HG03442 (cell line): Measurements from ENCODE around the gene C1orf116.
"Not testable (repeated sequence)": the region's sequence is repeated elsewhere in the genome, so short reads cannot be mapped to it uniquely, and the experiment has no call there.

ENCODE experiments used
- ATAC-seq: cut with Tn5 transposase; IDR thresholded peaks from one replicate; pipeline ENCODE4 v1.9.1; 2021; ENCODE audit warnings: mild to moderate bottlenecking, moderate library complexity; ENCODE audit not compliant: unreplicated experiment

C1orf116 gene

DNA sequence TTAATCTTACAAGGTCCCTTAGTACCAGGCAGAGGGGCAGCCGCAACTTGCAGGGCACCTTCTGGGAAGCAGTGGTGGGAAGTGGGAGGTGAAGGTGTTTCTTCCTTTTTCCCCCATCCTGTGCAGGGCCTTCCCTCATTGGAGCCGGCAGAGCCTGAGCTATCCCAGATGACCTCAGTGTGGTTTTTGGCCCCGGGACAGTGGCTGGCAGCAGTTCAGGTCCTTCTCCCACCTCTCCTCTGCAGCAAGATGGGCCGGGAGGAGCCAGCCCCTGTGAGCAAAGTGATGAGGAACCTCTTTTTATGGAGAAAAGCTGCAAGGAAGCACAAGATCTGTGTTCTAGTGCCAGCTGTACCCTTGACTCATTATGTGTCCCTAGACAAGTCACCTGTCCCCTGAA, 27.3 kb upstream of the C1orf116 start:
- ATAC-seq: no peak

DNA sequence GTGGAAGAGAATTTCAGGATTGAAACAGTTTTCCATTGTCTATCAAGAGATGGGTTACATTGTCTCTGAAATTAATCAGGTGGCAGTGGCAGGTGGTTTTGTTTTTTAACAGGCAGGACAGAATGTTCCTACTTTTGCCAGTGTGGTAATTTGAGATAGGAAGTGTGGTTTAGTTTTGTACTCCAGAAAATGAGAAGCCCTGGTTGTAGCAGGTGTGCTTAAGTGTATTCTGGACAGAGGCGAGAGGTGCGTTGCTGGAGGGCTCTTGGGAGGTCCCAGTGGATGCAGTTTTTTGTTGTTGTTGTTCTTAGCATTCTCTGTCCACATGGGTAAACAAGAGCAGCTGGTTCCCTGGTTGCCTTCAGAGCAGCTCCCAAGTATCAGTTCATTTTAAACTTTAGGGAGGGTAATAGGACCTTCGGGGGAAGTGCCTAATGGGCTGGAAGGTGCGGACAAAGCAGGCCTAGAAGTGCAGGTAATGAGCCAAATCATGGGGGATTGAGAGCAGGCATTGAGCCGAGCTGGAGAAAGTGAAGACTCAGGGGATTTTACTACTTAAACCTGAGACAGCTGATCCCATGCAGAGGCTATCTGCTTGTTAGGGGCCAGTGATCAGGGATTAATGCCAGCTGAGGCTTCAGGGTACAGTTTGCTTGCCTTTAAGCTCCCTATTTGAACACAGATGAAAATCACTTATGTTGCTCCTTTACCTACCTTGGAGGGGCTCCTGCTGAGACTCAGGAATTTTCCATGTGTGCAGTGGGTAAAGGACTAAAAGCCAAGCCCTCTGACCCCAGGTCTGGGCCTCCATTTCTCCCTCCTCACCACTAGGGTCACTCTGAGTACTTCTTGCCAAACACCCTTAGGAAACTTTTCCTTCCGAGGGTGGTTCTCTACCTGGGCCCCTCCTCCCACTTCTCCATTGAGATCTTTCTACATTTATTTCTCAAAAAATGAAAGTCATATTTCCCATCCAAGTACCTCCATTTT, 26.6 kb upstream of the C1orf116 start:
- ATAC-seq: no peak

DNA sequence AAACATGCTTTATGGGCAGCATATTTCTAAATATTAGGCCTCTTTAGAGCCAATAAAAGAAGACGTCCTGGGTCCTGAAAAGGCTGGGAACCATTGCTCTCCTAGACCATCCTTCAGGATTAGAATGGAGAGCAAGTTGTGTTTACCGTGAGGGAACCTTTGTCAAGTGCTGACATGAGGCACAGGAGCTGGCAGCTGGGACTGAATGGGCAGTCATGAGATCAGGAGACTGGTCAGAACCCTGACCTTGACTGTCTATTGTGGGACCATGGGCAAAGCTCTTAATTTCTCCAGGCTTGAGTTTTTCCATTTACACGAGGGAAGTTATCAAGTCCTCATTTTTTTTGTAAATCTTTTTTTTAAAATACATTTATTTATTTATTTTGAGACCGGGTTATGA, 25.7 kb upstream of the C1orf116 start:
- ATAC-seq: no peak

DNA sequence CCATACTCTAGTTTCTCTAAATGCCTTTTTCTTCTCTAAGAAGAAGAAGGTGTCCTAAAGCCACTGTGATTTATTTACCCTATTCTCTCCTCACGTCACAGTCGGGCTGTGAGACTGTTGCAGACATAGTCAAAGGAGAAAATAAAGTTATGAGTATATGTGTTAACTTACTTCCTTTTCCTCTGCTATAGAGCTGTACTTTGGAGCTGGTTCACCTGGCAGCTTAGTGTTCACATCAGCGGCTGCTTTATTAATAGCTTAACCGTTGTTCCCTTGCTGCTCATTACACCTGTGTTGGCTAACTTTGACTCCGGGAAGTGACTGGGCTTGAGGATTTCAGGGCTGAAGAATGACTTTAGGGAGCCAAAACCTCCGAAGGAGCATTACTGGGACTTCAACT, 24.1 kb upstream of the C1orf116 start:
- ATAC-seq: no peak

DNA sequence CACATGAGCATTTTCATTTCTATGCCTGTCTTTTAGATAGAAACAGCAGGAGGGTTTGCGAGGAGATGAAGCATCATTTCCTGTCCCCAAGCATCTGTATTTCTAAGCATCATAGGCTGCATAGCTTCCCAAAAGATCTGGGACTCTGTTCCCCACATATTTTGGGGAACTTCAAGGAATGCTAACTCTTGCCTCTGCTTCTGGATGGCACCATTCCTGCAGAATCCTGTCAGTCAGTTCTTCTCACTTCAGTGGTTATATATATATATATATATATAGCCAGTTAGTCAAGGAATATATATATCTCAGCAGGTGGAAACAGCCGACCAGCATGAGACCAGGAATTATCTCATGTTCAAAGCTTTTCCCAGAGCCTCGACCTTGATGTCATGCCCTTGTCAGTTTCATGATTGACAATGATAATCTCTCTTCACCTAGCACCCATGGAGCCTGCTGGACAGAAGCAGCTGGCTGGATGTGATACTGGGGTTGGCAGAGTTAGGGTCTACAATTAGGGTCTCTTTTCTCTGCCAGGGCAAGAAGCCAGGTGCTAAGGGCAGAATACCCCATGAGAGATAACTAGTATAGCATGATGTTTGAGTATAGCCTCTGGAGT, 22.9 kb upstream of the C1orf116 start:
- ATAC-seq: no peak

DNA sequence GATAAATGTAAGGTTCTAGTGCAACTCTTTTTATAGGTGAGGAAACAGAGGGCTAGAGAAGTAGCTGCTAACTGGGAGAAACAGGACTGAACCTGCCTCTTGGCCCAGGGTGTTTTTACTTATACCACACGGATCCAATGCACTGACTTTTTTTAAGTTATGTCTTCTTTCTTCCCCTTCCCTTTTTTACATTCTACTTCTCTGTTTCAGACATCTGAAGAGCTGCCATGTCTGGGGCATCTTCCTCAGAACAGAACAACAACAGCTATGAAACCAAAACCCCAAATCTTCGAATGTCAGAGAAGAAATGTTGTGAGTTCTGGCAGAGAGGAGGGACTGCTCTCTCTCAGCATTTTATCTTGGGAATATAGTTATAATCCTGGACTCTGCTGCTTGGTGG, 21.9 kb upstream of the C1orf116 start:
- ATAC-seq: no peak

DNA sequence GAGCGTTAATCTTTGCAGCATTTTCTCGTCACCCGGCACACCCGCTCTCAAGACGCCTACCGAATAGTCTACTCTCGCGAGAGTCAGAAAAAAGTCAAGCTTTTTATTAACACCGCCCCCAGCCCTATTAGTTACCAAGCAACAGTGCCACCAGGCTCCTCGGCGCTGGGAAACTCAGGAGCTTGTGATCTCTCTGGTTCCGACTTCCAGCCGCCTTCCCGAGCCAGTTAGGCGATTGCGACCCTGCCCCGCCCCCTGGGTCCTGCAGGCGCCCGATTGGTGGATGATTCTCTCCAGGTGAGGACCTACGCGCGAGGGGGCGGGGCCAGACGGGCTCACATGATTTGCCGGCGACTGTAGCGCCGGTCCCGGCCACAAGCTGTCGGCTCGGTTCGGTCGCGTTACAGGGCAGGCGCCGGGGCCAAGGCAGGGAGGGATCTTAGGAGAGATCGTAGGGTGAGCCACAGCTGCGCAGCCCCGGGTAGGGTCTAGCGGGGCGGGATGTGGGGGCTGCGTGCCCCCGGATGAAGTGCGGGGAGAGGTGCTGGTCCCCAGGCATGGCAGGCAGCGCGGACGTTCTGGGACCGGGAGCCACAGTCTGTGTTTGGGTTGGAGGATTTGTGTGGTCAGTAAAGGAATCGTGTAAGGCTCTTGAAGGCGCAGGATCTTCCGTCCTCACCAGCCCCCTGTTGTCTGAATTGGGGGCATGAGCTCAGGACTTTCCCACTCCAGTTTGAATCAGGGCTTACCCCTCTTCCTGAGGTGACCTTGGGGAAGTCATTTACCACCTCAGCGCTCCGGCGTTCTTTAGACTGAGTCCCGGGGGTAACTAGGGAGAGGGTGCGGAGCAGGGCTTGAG, 20.6 kb upstream of the C1orf116 start, which contains the start of gene PFKFB2:
PFKFB2 (plus strand) TSS at position 365 of the 859 bp plus-strand sequence. CDS start 1,443 bp downstream, outside the sequence.
- peak; percentile 71 for ATAC-seq

DNA sequence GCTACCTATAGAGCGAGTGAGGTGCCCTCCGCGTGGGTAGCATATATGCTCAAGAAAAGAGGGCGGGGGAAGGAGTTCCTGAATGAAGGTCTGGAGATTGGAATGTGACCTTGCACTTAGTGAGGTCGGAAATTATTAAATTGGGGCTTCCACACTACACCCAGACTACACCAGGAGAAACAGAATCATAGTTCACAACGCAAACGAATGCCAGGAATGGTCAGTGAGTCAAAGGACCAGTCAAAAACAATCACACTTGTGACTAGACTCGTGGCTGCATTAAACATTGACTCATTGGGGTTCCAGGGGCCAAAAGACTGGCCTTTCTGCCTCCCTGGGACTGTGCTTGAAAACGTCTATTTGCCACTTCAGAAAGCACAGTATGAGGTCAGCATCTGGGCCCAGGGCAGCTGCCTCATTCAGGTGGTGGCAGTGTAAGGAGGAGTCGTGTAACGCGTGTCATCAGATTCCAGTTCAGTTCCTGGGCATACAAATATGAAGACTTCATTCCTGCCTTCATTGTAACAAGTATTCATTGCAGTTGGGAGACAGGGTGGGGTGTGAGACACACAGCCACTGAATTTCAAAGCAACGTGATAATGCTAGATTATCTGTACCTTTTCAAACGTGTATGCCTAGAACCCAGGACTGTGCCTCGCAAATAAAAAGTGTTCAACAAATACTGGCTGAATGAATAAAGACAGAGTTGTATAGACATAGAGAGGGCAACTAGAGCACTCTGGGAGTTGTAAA, 18.8 kb upstream of the C1orf116 start, which contains the start of gene YOD1:
YOD1 (minus strand) TSS at position 18 of the 753 bp plus-strand sequence. CDS start 178 bp downstream, outside the sequence.
- ATAC-seq: no peak

DNA sequence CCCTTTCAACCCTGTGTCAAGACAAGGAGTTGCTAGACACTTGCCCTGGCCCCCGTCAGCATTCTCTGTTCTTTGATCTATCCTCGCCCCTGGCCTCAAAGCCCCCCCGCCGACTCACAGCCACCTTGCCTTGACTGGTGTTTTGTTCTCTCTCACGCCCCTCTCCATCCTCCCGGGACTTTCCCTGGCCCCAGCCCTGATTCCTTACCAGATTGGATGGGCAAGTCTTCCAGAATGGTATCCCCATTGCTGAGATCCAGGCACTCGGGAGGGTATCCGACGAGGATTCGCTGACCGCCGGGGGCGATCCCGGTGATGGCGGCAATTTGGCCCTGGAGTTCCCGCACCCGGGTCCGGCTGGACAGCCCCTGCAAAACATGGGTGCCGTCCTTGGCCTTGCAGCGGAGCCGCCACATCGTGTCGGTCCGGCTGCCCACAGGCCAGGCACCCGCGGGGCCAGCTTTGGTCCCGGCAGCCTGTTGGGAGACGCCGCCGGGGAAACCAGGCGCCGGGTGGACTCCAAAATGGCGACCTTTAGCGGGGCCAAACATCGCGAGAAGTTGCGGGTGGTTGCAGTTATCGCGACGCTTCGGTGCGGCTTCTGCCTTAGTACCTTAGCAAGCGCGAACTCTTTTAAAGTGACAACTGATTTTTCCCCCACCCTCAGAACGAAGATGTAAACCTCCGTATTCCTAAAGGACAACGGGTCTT, 18.1 kb upstream of the C1orf116 start:
- peak; percentile 40 for ATAC-seq

DNA sequence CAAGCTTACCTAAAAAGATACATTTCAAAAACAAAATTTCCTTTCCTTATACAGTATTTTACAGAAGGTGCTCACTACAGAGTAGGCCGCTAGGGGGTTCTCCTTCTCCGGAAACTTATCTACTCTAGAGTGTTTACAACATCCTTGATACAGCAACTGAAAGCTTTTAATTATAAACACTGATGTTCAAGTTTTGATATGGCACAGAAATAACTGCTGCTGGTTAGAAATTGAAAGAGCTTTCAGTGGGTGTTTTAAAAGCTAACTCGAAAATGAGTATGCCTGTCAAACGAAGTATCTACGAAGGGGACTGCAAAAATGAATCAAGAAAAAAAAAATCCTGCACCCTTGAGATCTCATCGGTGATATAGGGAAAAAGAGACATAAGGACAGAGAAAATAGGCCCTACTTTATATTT, 17.4 kb upstream of the C1orf116 start:
- ATAC-seq: no peak

DNA sequence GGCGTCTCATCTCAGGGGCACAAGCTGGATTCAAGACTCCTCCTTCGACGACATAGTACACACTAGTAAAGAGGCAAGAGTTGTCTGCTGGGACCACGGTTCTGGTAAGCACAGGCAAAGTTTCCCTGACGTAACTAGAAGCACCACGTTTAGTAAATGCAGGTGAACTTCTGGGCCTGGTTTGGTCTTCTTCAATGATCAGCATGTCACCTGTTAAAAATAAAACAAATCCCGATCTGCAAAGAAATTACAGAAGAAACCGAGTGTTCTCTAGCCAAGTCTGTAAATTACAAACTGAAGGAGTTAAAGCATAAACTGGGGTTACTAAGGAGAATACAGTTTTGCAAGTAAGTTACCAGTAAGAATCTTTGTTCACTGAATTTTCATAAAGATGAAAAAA, 17.0 kb upstream of the C1orf116 start:
- no peak for ATAC-seq

DNA sequence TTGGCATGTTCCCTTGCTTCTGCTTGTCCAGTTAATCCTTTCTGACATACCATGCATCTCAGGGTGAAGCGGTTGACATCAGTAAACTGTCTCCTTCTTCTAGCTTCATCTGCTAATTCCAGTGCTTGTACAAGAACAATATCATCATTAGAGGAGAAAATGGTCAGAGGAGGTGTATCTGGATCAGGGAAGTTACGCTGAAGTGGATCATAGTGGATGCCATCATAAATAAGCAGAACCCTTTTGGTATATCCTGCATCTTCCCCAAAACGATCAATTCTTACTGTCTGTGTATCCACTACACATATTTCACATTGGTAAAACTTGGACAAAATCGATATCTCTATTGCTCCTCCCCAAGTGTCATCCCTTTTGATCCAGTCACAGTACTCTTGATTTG, 16.5 kb upstream of the C1orf116 start:
- no peak for ATAC-seq

DNA sequence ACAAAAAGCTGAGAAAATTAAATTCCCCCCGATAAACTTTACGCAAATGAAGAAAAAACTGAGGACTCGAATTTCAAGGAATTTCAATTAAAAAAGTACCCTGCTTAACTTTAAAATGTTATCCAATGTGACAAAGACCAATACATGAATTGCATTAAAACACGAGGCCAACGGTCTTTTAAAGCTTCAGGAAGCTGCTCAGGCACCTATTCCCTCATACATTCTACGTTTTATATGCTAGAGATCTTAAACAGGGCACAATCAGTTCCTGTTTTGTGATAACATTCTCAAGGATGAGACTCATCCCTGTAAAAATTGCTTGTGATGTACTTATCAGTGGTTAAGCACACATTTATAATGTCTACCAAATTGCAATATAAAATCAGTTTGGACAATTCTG, 15.5 kb upstream of the C1orf116 start:
- ATAC-seq: no peak

DNA sequence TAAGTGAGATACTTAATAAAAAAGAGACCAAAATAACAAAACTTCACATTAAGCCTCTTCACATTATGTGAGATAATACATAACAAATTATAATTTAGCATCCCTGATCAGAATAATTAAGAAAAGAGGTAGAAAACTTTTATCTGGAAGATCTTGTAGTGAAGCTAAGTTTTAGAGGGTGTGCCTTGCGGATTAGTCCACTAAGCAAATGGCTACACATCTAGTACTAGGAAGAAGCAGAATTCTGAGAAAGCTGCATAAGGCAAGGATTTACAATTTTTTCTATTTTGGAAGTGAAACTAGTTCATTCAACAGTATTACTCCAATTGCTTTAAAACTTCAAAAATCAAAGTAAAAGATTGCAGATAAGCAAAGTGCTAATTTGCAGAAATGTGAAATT, 14.9 kb upstream of the C1orf116 start:
- no peak for ATAC-seq

DNA sequence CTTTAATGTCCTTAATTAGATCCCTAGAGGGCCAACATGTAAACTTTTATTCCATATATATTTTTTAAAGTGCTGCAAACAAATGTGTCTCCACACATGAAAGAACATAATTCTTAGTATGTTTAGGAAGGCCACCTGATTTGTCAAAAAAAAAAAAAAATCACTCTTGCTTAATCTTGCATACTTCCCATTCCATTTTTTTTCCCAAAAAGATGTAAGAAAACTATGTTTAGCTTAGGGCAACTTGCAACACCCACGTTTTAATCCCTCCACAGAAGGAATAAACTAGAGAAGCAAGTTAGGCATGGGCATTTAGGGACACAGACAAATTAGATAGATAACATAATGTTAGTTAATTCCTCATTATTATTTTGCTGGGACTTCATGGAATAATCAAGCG, 12.9 kb upstream of the C1orf116 start:
- ATAC-seq: no peak

DNA sequence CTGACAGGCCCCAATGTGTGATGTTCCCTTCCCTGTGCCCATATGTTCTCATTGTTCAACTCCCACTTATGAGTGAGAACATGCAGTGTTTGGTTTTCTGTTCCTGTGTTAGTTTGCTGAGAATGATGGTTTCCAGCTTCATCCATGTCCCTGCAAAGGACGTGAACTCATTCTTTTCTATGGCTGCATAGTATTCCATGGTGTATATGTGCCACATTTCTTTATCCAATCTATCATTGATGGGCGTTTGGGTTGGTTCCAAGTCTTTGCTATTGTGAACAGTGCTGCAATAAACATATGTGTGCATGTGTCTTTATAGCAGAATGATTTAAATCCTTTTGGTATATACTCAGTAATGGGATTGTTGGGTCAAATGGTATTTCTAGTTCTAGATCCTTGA, 8.8 kb upstream of the C1orf116 start:
- not testable (repeated sequence) for ATAC-seq

DNA sequence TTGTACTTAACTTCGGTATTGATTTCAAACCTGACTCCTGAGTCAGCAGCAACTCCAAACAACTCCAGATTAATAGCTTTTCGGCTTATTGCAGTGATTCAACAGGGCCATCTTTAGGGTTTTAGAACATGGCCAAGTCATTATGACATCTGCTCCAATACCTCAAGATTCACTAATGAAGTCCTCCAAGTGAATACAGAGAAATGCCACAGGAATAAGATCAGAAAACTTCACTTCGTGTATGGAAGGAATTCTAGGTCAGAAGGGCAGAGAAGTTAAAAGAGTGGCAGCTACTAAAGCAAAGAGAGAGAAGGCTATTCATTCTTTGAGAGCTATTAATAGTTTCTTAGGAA, 7.6 kb upstream of the C1orf116 start:
- ATAC-seq: no peak

DNA sequence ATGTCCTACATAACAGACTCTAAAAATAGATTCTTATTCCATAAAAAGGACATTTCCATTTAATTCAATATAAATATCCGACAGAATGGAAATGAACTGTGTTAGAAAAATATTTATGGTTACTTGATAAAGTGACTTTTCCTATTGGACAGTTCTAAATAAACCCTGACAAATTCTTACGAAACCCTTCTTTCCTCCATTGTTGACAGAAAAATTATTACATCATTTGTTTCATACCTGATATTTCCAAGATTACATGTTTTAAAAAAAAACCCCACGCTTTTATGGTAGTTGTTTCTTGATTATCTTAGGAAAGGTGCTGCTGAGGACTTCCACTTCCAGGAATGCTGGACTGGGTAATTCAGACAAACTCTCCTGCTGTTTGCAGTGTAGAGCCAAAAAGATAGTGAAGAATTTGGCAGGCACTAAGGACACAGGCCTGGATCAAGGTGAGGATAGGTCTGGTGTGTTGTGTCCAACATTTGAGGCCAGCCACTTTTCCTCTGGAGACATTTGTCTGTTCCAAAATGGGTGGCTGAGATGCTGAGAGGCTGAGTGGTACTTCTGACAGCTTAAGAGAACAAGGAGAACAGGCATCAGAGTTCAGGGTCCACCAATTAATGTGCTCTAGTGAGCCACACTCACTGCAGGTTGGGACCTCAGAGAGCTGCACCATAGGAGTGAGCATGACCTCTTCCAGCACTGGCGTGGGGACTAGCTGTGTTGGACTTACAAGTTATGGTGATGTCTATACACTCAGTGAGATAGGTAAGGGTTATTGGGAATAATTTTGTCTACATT, 7.0 kb upstream of the C1orf116 start:
- no peak for ATAC-seq

DNA sequence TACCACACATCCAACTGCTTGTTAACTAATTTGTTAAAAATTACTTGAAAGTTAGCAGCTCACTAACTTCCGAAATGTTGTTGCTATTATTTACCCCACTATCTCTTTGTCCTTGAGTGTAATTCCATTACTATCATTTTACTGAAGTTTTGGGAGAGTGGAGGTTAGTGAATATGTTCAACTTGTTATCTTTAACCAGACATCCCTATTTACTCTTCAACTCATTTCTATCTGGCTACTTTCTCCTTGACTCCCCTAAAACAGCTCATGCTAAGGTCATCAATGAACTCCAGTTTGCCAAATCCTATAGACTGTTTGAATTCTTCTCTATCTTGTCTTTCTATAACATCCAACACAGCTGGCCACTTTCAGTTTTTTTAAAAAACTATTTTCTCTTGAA, 4.3 kb upstream of the C1orf116 start:
- ATAC-seq: no peak
